ENCODE results near the gene NR1H3.

DNA sequence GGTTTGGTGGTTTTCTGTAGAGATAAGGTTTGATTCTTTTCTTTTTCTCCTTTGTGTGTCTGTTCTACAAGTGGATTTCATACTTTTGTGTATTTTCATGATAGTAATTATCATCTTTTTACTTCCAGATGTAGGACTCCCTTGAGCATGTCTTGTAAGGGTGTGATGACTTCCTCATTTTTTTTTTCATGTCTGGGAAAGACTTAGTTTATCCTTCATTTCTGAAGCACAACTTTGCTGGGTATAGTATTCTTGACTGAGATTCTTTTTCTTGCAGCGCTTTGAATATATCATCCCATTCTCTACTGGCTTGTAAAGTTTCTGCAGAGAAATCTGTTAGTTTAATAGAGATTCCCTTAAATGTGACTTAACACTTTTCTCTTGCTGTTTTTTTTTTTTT lies 45.1 kb downstream of the NR1H3 start:
- TF ChIP-seq, protein P1, sequence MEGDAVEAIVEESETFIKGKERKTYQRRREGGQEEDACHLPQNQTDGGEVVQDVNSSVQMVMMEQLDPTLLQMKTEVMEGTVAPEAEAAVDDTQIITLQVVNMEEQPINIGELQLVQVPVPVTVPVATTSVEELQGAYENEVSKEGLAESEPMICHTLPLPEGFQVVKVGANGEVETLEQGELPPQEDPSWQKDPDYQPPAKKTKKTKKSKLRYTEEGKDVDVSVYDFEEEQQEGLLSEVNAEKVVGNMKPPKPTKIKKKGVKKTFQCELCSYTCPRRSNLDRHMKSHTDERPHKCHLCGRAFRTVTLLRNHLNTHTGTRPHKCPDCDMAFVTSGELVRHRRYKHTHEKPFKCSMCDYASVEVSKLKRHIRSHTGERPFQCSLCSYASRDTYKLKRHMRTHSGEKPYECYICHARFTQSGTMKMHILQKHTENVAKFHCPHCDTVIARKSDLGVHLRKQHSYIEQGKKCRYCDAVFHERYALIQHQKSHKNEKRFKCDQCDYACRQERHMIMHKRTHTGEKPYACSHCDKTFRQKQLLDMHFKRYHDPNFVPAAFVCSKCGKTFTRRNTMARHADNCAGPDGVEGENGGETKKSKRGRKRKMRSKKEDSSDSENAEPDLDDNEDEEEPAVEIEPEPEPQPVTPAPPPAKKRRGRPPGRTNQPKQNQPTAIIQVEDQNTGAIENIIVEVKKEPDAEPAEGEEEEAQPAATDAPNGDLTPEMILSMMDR (IDR thresholded peaks at IDR 0.05; ENCODE audit: insufficient read depth, low read length, poor library complexity, severe bottlenecking) = no peak
- TF ChIP-seq EZH2phosphoT487 (conservative IDR thresholded peaks at IDR 0.05; ENCODE audit: low read length) = no peak

Measured in SU-DHL-6 (cell line).